Measurements from ENCODE around the gene CLEC19A. TPM values are rescaled to one million over a fixed set of nuclear protein-coding genes. Genes with fewer than 3 reads are reported as not detected.

CLEC19A gene
- total RNA-seq, 2 experiments from 2014 or later: not detected

- no peak overlapping the region for H3K4me2 ChIP-seq (ENCODE audit: low read length)
- no peak overlapping the region for H2AFZ ChIP-seq (ENCODE audit: low read length)
- no peak for DNase-seq (ENCODE audit: low spot score)
- no peaks in the 10 kb centered on the region for H3K9me2 ChIP-seq (ENCODE audit: insufficient read depth, low read length)
- BruUV-seq (replicated peaks): no TSS peak
- no peak for TF ChIP-seq CTCF (conservative IDR thresholded peaks at IDR 0.05; ENCODE audit: low read length)
- TF ChIP-seq EZH2phosphoT487 (IDR thresholded peaks at IDR 0.05; ENCODE audit: borderline replicate concordance, low read depth, low read length): no peak
- peaks cover 12% of the 10 kb centered on the region; the same call in 1 of the 2 replicates for H3K9me3 ChIP-seq (ENCODE audit: low read length)
- POLR2A ChIA-PET: no interaction called here
- CTCF ChIA-PET (ENCODE audit: unreplicated experiment): no interaction called here
- H3K36me3 ChIP-seq (ENCODE audit: insufficient read depth, low read length): no peaks in the 10 kb centered on the region
- H3K4me3 ChIP-seq (ENCODE audit: low read depth, low read length, poor library complexity, severe bottlenecking): no peak overlapping the region
- no peak overlapping the region for H3K27ac ChIP-seq (ENCODE audit: low read depth, low read length, poor library complexity, severe bottlenecking)
- H4K20me1 ChIP-seq (ENCODE audit: insufficient read depth, low read length): no peaks in the 10 kb centered on the region
- H3K4me1 ChIP-seq (ENCODE audit: insufficient read depth, low read length, poor library complexity, severe bottlenecking): no peaks in the 10 kb centered on the region
- H3K79me2 ChIP-seq (ENCODE audit: insufficient read depth, low read depth, low read length): no peaks in the 10 kb centered on the region
- intact Hi-C loops (cut with micrococcal nuclease; ENCODE audit: unreplicated experiment): no loop called here
Observed at GRCh38 chr16:19269098-19269497, 16.4 kb upstream of the CLEC19A start.

GRCh38 chr16:19274165-19274797, 11.2 kb upstream of the CLEC19A start:
- Histone ChIP-seq H3K4me1 (ENCODE audit: insufficient read depth, low read length, poor library complexity, severe bottlenecking) (no peaks in the 10 kb centered on the region), H3K9me2 (ENCODE audit: insufficient read depth, low read length) (no peaks in the 10 kb centered on the region), H4K20me1 (ENCODE audit: insufficient read depth, low read length) (no peaks in the 10 kb centered on the region), H3K4me2 (ENCODE audit: low read length) (no peak overlapping the region), H3K36me3 (ENCODE audit: insufficient read depth, low read length) (no peaks in the 10 kb centered on the region), H3K9me3 (ENCODE audit: low read length) (peaks cover 2% of the 10 kb centered on the region; the same call in 1 of the 2 replicates), H3K4me3 (ENCODE audit: low read depth, low read length, poor library complexity, severe bottlenecking) (no peak overlapping the region), H3K27ac (ENCODE audit: low read depth, low read length, poor library complexity, severe bottlenecking) (no peak overlapping the region), H2AFZ (ENCODE audit: low read length) (no peak overlapping the region), H3K79me2 (ENCODE audit: insufficient read depth, low read depth, low read length) (no peaks in the 10 kb centered on the region)
- intact Hi-C loops (cut with micrococcal nuclease; ENCODE audit: unreplicated experiment): no loop called here
- DNase-seq (ENCODE audit: low spot score): no peak
- ChIA-PET POLR2A (interaction anchor here (0.6 kb wide), 1 partner anchor 102 kb away, joined by 3 read pairs; no protein-coding TSS in a partner anchor), CTCF (ENCODE audit: unreplicated experiment) (no interaction called here)
- BruUV-seq (replicated peaks): no TSS peak
- TF ChIP-seq CTCF (conservative IDR thresholded peaks at IDR 0.05; ENCODE audit: low read length) (no peak), EZH2phosphoT487 (IDR thresholded peaks at IDR 0.05; ENCODE audit: borderline replicate concordance, low read depth, low read length) (no peak)

- no peaks in the 10 kb centered on the region for H3K9me2 ChIP-seq (ENCODE audit: insufficient read depth, low read length)
- CTCF ChIA-PET (ENCODE audit: unreplicated experiment): no interaction called here
- BruUV-seq (replicated peaks): no TSS peak
- intact Hi-C loops (cut with micrococcal nuclease; ENCODE audit: unreplicated experiment): no loop called here
- no peaks in the 10 kb centered on the region for H3K79me2 ChIP-seq (ENCODE audit: insufficient read depth, low read depth, low read length)
- TF ChIP-seq CTCF (conservative IDR thresholded peaks at IDR 0.05; ENCODE audit: low read length): no peak
- TF ChIP-seq EZH2phosphoT487 (IDR thresholded peaks at IDR 0.05; ENCODE audit: borderline replicate concordance, low read depth, low read length): no peak
- no peaks in the 10 kb centered on the region for H3K9me3 ChIP-seq (ENCODE audit: low read length)
- H4K20me1 ChIP-seq (ENCODE audit: insufficient read depth, low read length): no peaks in the 10 kb centered on the region
- POLR2A ChIA-PET: no interaction called here
- H3K4me2 ChIP-seq (ENCODE audit: low read length): no peak overlapping the region
- no peaks in the 10 kb centered on the region for H3K4me1 ChIP-seq (ENCODE audit: insufficient read depth, low read length, poor library complexity, severe bottlenecking)
- no peak overlapping the region for H2AFZ ChIP-seq (ENCODE audit: low read length)
- DNase-seq (ENCODE audit: low spot score): no peak
- H3K4me3 ChIP-seq (ENCODE audit: low read depth, low read length, poor library complexity, severe bottlenecking): no peak overlapping the region
- H3K36me3 ChIP-seq (ENCODE audit: insufficient read depth, low read length): no peaks in the 10 kb centered on the region
- H3K27ac ChIP-seq (ENCODE audit: low read depth, low read length, poor library complexity, severe bottlenecking): no peak overlapping the region
Observed at GRCh38 chr16:19278403-19278802, 7.1 kb upstream of the CLEC19A start.

Data from OCI-LY7 (cell line).